GM12878 (cell line): ENCODE data around the gene SCG3. TPM values are rescaled to one million over a fixed set of nuclear protein-coding genes. Genes with fewer than 3 reads are reported as not detected.

Source experiments
- ATAC-seq: fragments of 200-7000 bp; cut with Tn5 transposase; 3 replicates; pipeline ENCODE4 v1.9.1; 2020; ENCODE audit warnings: mild to moderate bottlenecking, moderate library complexity
- BruUV-seq: library from RNA; stranded (reverse); fragments of 400-500 nt; replicated peaks from 2 replicates; lab custom pipeline; 2021; lab: Mats Ljungman, UMichigan
- CTCF ChIA-PET: fragments of 300-600 bp; sonication (Branson Sonifier 250); formaldehyde crosslinking; extraction: SDS; loops from one replicate; lab custom pipeline; 2021; ENCODE audit warnings: inconsistent platforms; lab: Yijun Ruan, JAX
- POLR2A ChIA-PET: fragments of 350-600 bp; formaldehyde crosslinking; extraction: SDS; loops from one replicate; lab custom pipeline; 2021; ENCODE audit warnings: inconsistent platforms; lab: Charles Lee
- RAD21 ChIA-PET: fragments of 300-600 bp; sonication (Branson Sonifier 250); formaldehyde crosslinking; loops from one replicate; lab custom pipeline; 2023; ENCODE audit warnings: antibody characterized with exemption; ENCODE audit not compliant: unreplicated experiment; lab: Charles Lee
- SMC1A ChIA-PET: fragments of 300-600 bp; sonication (Branson Sonifier 250); formaldehyde crosslinking; loops from one replicate; lab custom pipeline; 2023; ENCODE audit not compliant: unreplicated experiment, uncharacterized antibody; lab: Charles Lee
- DNase-seq: peaks from one replicate; pipeline ENCODE4 v3.0.0-alpha.2; 2011; ENCODE audit warnings: low read depth, low spot score
- FAIRE-seq: peaks from 3 replicates; lab custom pipeline; 2011; peaks lifted over from hg19 to GRCh38; lab: Jason Lieb, UNC
- H2AFZ ChIP-seq: 2 replicates; pipeline ENCODE4 v1.6.0; 2011; ENCODE audit warnings: low read depth, low read length, control low read depth; ENCODE audit not compliant: control insufficient read depth
- H3K27ac ChIP-seq: 2 replicates; pipeline ENCODE4 v1.5.1; 2011; ENCODE audit warnings: control low read depth; ENCODE audit not compliant: control insufficient read depth, insufficient read depth
- H3K27me3 ChIP-seq, 2 experiments: replicated peaks in 1 of 2; 2 replicates each; pipeline versions ENCODE4 v1.6.0 to v1.6.1; 2011; ENCODE audit warnings: low read length in 1 of 2; ENCODE audit not compliant: control insufficient read depth in 2 of 2, insufficient read depth in 2 of 2
- H3K36me3 ChIP-seq, 2 experiments: 2 replicates each; pipeline ENCODE4 v1.5.1; 2011; ENCODE audit warnings: low read length in 1 of 2; ENCODE audit not compliant: control insufficient read depth in 2 of 2, insufficient read depth in 2 of 2
- H3K4me1 ChIP-seq: 2 replicates; pipeline ENCODE4 v1.6.1; 2011; ENCODE audit warnings: mild to moderate bottlenecking, low read length, moderate library complexity, mixed read lengths; ENCODE audit not compliant: control insufficient read depth, insufficient read depth
- H3K4me2 ChIP-seq: 2 replicates; pipeline ENCODE4 v1.6.0; 2011; ENCODE audit warnings: control low read depth; ENCODE audit not compliant: control insufficient read depth, insufficient read depth
- H3K4me3 ChIP-seq: fragments of 200-600 bp; sonication (generic); 2 replicates; pipeline ENCODE4 v1.5.1; 2016
- H3K79me2 ChIP-seq: 2 replicates; pipeline ENCODE4 v1.6.0; 2011; ENCODE audit warnings: low read length; ENCODE audit not compliant: control insufficient read depth, insufficient read depth
- H3K9ac ChIP-seq: 2 replicates; pipeline ENCODE4 v1.8.0; 2011; ENCODE audit warnings: low read length, control low read depth, mixed read lengths; ENCODE audit not compliant: control insufficient read depth, insufficient read depth
- H3K9me3 ChIP-seq: replicated peaks from 3 replicates; pipeline ENCODE4 v1.5.1; 2011; ENCODE audit warnings: mild to moderate bottlenecking, low read length; ENCODE audit not compliant: control insufficient read depth, insufficient read depth
- H4K20me1 ChIP-seq: 2 replicates; pipeline ENCODE4 v1.6.0; 2011; ENCODE audit not compliant: control insufficient read depth, insufficient read depth
- ATF7 ChIP-seq: fragments of 450-650 bp; IDR thresholded peaks from 2 replicates; pipeline ENCODE4 v1.6.1; 2016; ENCODE audit warnings: low read depth, mild to moderate bottlenecking
- CREM ChIP-seq: IDR thresholded peaks from 2 replicates; pipeline ENCODE4 v1.6.1; 2014; ENCODE audit warnings: antibody characterized with exemption, low read depth
- CTCF ChIP-seq, 3 experiments: IDR thresholded peaks in 2 of 3; conservative IDR thresholded peaks in 1 of 3; 2 replicates each; pipeline ENCODE4 v1.5.1; 2011; ENCODE audit warnings: low read depth in 3 of 3, low read length in 3 of 3, mild to moderate bottlenecking in 3 of 3, control low read depth in 2 of 3, moderate library complexity in 2 of 3, inconsistent platforms in 1 of 3, mixed read lengths in 1 of 3; ENCODE audit not compliant: control insufficient read depth in 2 of 3, insufficient read depth in 1 of 3; ENCODE audit errors: extremely low read depth in 1 of 3
- EZH2 ChIP-seq: IDR thresholded peaks from 2 replicates; pipeline ENCODE4 v1.6.1; 2012; ENCODE audit warnings: low read depth, mild to moderate bottlenecking, control low read depth, inconsistent platforms, low read length, borderline replicate concordance; ENCODE audit not compliant: control insufficient read depth
- IKZF1 ChIP-seq: fragments of 450-650 bp; conservative IDR thresholded peaks from 2 replicates; pipeline ENCODE4 v1.6.1; 2017; ENCODE audit warnings: antibody characterized with exemption, mild to moderate bottlenecking
- IRF4 ChIP-seq: IDR thresholded peaks from 2 replicates; pipeline ENCODE4 v1.6.1; 2011; ENCODE audit warnings: low read depth, low read length
- IRF5 ChIP-seq: fragments of 450-650 bp; IDR thresholded peaks from 2 replicates; pipeline ENCODE4 v1.6.1; 2017; ENCODE audit warnings: borderline replicate concordance
- JUNB ChIP-seq: IDR thresholded peaks from 2 replicates; pipeline ENCODE4 v1.6.1; 2016; ENCODE audit warnings: antibody characterized with exemption, mild to moderate bottlenecking
- NFIC ChIP-seq: IDR thresholded peaks from 2 replicates; pipeline ENCODE4 v1.6.1; 2012; ENCODE audit warnings: low read depth, mild to moderate bottlenecking, inconsistent platforms, low read length, moderate library complexity
- PAX5 ChIP-seq: IDR thresholded peaks from 2 replicates; pipeline ENCODE4 v1.6.1; 2011; ENCODE audit warnings: low read depth, low read length, borderline replicate concordance
- PKNOX1 ChIP-seq: fragments of 450-650 bp; IDR thresholded peaks from 2 replicates; pipeline ENCODE4 v1.6.1; 2016; ENCODE audit warnings: mild to moderate bottlenecking
- REST ChIP-seq: IDR thresholded peaks from 2 replicates; pipeline ENCODE4 v1.6.1; 2012; ENCODE audit warnings: mild to moderate bottlenecking, low read depth, low read length
- SRF ChIP-seq, 2 experiments: IDR thresholded peaks; 2 replicates each; pipeline ENCODE4 v1.6.1; 2011; ENCODE audit warnings: low read depth in 2 of 2, low read length in 2 of 2, mild to moderate bottlenecking in 1 of 2, moderate library complexity in 1 of 2
- ZBED1 ChIP-seq: IDR thresholded peaks from 2 replicates; pipeline ENCODE4 v1.6.1; 2016; ENCODE audit warnings: borderline replicate concordance
- WGBS: methylation state at CpG from one replicate; pipeline ENCODE4 v1.1.6; 2016; ENCODE audit warnings: low lambda C conversion rate; ENCODE audit not compliant: insufficient replicate concordance, insufficient coverage; ENCODE audit errors: missing lambda C conversion rate; 5-methylcytosine and 5-hydroxymethylcytosine counted together
- in situ Hi-C: fragments of 300-500 bp; cut with MboI; formaldehyde crosslinking; loops from 9 replicates; pipeline ENCODE4 v1.14.3; 2018; ENCODE audit warnings: mixed read lengths
- intact Hi-C: fragments of 100-400 bp; cut with micrococcal nuclease; formaldehyde crosslinking; loops from one replicate; pipeline ENCODE4 v1.14.2; 2022; ENCODE audit not compliant: unreplicated experiment
- polyA plus RNA-seq, 11 experiments: library from polyadenylated mRNA; depleted of rRNA in 4 of 11; unstranded in 6 of 11; stranded (reverse) in 5 of 11; fragments of >200 nt; fragmentation: Nextera tagmentation in 4 of 11; fragmentation: Illumina TruSeq in 1 of 11; extraction: Ambion mirVana in 4 of 11; extraction: Trizol in 1 of 11; gene quantifications; 1 replicate in 1 of 11; 2 replicates in 10 of 11; pipeline versions ENCODE4 v1.2.1 to v1.2.3, GENCODE V29; 2011 to 2016; ENCODE audit warnings: inconsistent platforms in 2 of 11, missing spikeins in 2 of 11, low read depth in 1 of 11
- total RNA-seq, 4 experiments: library from RNA; depleted of rRNA in 3 of 4; stranded (reverse); fragments of >200 nt in 3 of 4; fragmentation: Illumina TruSeq in 1 of 4; extraction: Trizol in 1 of 4; gene quantifications; 2 replicates each; pipeline versions ENCODE4 v1.2.1 to v1.2.3, GENCODE V29; 2013 to 2021

SCG3 gene
- total and polyA plus RNA-seq, 10 of the 15 experiments (the other 5 are each of a cell fraction or from before 2014, with no cell fraction given), result 0.03 to 0.15 (median 0.04) TPM; not detected in 7

- ChIA-PET CTCF (interaction anchor here (1.0 to 3.2 kb wide), 4 partner anchors 9 to 76 kb away, joined by 3 to 15 read pairs (median 6); no protein-coding TSS in a partner anchor), POLR2A (interaction anchor here (0.5 to 2.5 kb wide), 3 partner anchors 10 to 526 kb away, joined by 3 to 9 read pairs (median 3); no protein-coding TSS in a partner anchor), SMC1A (interaction anchor here (1.0 to 1.8 kb wide), 5 partner anchors 8 to 76 kb away, joined by 4 to 9 read pairs (median 6); no protein-coding TSS in a partner anchor), RAD21 (interaction anchor here (4.4 kb wide), 1 partner anchor 11 kb away, joined by 27 read pairs; the partner anchor contains the start of gene LYSMD2)
- 6% methylated on average over 5 of the region's 5 CpGs for WGBS
- Histone ChIP-seq H3K4me3 (no peak overlapping the region; the same call in 1 of the 2 replicates), H3K79me2 (peaks cover 52% of the 10 kb centered on the region), H3K27me3 (no peaks in the 10 kb centered on the region), H3K9me3 (no peaks in the 10 kb centered on the region), H3K27ac (peak overlapping the region; percentile 72), H3K36me3 (peaks cover 0 to 10% of the 10 kb centered on the region in 2 experiments; a peak in 2 of 4 replicates), H3K9ac (peak overlapping the region; percentile 32; the same call in 1 of the 2 replicates), H3K4me1 (peaks cover 32% of the 10 kb centered on the region), H2AFZ (no peak overlapping the region), H4K20me1 (peaks cover 3% of the 10 kb centered on the region; the same call in 1 of the 2 replicates), H3K4me2 (peak overlapping the region; percentile 76)
- intact Hi-C loops (no loop called here), in situ Hi-C loops (no loop called here)
- DNase-seq (no peak), ATAC-seq (peak; percentile 91), FAIRE-seq (peak; percentile 83)
- no TSS peak for BruUV-seq
- TF ChIP-seq PKNOX1 (peak; percentile 72), NFIC (peak; percentile 56; the same call in 1 of the 2 replicates), IRF4 (peak; percentile 81; the same call in 1 of the 2 replicates), ZBED1 (0 out of 2 replicates have a peak, but pooled peaks have one; percentile 40), SRF (IDR thresholded peaks at IDR 0.05; ENCODE audit: low read depth in 2 of 2, low read length in 2 of 2) (peak in 1 of 2 experiments; percentile 32; a peak in 1 of 4 replicates), ATF7 (no peak), PAX5 (0 out of 2 replicates have a peak, but pooled peaks have one; percentile 28), EZH2 (no peak), IRF5 (no peak), CREM (peak; percentile 72), IKZF1 (0 out of 2 replicates have a peak, but pooled peaks have one; percentile 31), CTCF (IDR thresholded peaks at IDR 0.05 in 2 of 3, conservative IDR thresholded peaks at IDR 0.05 in 1 of 3; ENCODE audit: control insufficient read depth in 2 of 3, extremely low read depth in 1 of 3, insufficient read depth in 1 of 3, low read depth in 3 of 3, low read length in 3 of 3) (no peak), REST (no peak), JUNB (peak; percentile 88)
Measured at GRCh38 chr15:51726302-51727073, 45.2 kb downstream of the SCG3 start.
